ENCODE results near the gene RIPK1.
"Not testable (repeated sequence)": the region's sequence is repeated elsewhere in the genome, so short reads cannot be mapped to it uniquely, and the experiment has no call there.

The RIPK1 gene

DNA sequence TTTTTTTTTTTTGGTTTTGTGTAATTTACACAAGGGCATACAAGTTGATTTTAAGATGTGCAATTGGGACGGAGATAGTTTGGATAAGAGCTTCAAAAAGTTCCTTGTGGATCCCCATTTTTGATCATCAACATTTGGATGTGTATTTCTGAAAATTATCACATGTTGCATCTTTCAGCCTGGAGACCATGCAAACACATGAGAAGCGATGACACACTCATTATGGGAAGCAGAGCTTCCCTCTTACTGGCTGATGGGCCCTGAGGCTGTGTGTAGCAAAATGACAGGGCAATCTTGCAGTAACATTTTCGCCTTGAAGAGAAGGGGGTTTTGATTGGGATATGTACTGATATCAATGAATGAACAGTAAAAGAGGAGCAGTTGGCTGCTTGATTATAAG, 22.0 kb upstream of the RIPK1 start:
- no peak for DNase-seq

GRCh38 chr6:3048009-3048408, 20.3 kb upstream of the RIPK1 start:
- not testable (repeated sequence) for DNase-seq

DNA sequence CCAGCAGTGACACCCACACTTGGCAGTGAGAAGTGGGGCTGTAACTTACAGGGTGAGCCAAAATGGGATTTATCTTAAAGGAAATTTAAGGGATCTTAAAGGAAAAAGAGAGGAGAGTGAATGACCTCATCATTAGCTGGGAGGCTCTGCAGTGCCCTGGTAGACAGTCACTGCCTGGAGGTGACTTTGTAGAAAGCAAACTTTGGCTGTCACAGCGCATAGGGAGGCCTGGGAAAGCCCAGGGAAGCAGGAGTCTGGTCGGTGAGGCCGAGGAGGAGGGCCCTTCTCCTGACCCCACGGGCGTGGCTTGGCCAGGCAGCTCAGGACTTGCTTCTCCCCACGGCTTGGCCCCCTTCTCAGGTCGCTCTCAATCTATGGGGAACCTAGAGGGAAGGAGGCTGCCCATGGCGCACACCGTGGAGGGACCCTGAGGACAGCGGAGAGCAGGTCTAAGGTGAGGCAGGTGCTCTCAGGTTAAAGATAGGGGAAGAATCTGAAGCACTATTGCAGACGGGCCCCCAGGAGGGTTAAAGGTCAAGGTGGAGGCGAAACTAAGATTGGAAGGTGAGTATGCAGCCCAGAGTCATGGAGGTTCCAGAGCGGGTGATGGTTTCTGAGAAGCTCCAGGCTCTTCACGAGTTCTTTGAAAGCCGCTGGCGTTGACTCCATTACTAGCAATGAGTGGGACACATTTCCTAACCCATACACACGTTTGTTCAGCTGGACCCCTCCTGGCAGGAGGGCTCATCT, 15.6 kb upstream of the RIPK1 start:
- DNase-seq: no peak

DNA sequence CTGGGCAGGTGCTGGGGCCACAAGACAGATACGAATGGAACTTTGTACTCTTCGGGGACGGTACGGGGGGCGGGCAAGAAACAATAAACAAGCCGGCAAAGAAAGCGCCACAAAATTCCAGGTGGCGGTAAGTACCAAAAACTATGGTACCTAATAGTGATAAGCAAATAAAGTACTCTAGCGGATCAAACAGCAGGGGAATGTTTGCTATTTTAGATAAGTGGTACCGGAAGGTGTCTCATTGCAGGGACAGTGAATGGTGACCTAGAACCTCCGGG, 15.1 kb upstream of the RIPK1 start:
- DNase-seq: no peak

DNA sequence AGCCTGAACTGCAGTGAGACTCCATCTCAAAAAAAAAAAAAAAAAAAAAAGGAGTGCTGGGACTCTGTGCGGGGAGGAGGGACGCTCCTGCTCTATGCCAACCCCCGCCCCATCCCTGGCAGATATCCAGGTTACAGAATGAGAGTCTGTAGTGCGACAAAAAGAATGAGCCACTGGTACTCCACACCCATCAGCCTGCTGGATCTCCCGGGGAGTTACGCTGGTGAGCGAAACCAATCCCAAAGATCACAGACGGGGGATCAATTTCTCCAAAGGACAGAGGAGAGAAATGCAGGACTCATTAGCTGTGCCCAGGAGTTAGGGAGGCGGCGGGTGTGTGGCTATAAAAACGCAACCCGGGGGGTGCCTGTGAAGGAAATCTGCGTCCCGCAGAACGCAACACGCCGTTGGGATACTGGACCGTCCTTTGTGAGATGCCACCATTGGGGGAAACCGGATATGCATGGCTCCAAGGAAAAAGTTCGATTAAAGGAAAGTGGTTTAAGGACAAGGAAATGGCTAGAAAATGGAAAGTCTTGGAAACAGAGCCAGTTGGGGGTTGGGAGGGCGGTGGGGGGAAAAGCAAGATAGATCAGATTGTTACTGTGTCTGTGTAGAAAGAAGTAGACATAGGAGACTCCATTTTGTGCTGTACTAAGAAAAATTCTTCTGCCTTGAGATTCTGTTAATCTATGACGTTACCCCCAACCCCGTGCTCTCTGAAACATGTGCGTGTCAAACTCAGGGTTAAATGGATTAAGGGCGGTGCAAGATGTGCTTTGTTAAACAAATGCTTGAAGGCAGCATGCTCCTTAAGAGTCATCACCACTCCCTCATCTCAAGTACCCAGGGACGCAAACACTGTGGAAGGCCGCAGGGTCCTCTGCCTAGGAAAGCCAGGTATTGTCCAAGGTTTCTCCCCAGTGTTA, 13.8 kb upstream of the RIPK1 start:
- not testable (repeated sequence) for DNase-seq

- DNase-seq: not testable (repeated sequence)
These were observed 13.2 kb upstream of the RIPK1 start for GRCh38 chr6:3055158-3055499.

- no peak for DNase-seq
These were observed 11.1 kb upstream of the RIPK1 start for GRCh38 chr6:3057063-3057770.

GRCh38 chr6:3058957-3059356, 9.3 kb upstream of the RIPK1 start:
- DNase-seq: no peak

DNA sequence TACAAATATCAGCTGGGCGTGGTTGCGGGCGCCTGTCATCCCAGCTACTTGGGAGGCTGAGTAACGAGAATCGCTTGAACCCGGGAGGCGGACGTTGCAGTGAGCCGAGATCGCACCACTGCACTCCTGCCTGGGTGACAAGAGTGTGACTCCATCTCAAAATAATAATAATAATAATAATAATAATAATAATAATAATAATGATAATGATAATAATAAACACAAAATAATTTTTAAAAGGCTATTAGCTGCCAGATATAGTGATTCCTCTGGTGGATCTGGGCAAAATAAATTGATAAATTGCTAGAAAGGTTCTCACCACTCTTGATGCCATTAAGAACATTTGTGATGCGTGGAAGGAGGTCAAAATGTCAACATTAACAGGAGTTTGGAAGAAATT, 8.2 kb upstream of the RIPK1 start:
- not testable (repeated sequence) for DNase-seq

DNA sequence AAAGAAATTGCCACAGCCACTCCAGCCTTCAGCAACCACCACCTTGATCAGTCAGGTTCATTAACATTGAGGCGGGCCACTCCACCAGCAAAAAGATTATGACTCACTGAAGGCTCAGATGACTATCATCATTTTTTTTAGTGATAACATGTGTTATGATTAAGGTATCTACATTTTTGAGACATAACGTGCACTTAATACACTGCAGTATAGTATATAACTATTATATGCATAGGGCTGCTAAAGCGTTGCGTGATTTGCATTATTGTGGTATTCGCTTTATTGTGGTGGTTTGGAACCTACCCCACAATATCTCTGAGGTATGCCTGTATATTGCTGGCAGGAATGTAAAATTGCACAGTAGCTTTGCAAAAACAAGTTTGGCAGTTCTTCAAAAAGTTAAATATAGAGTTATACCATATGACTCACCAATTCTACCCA, 6.8 kb upstream of the RIPK1 start:
- no peak for DNase-seq

GRCh38 chr6:3063340-3063732, 5.0 kb upstream of the RIPK1 start:
- peak in 1 of 2 donors; percentile 20 for DNase-seq

- DNase-seq: peak; percentile 96 to 97
These were observed 4.3 kb upstream of the RIPK1 start for GRCh38 chr6:3063733-3064700.

DNA sequence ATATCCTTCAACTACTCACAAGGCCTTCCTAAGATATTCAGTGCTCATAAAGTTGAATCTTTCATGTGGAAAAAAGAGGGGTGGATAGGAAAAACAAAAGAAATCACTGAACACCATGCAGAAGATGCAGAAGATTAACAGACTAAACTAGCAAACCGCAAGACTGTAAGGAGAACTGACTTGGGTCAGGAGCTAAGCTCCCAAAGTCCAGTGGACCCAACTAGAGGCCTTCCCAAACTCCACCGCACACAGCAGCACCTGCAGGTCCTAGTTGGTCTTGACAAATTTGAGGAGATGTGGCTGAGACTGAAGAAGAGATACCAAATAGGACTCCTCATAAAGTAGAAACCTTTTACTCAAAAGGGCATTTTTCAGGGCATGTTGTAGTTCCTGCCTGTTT, 3.3 kb downstream of the RIPK1 start:
- DNase-seq: no peak

DNA sequence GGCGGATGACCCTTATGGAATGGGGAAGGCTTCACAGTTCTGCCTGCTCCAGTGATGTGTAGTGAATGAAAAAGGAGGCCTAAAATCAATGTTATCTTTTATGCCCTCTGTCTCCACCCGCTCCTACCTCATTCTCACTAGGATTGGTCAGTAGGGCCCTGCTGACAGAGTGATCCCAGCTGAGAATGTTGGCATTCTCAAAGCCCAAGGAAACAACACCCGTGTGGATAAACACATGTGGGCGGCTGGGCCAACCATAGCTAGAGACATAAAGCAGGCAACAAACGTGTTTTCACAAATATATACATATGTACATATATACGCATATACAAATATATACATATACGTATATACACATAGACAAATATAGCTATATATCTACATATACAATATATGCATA, 4.5 kb downstream of the RIPK1 start:
- DNase-seq: no peak

DNA sequence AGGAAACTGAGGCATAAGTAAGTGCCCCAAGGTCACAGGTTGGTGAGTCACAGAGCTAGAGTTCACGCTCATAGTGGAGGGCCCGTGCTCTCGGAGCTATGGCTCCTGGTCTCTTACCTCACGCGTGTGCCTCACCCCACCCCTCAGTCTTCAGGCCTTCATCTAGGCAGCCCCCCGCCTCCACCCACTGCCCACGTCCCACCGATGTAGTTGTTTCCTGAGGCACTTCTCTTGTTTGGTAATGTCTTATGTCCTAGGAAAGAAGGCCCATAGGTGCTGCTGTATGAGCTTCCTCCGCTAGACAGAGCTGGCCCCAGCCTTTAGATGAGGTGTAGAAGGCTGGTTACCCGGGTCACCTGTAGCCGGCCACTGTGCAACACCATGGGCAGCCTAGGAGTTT, 5.1 kb downstream of the RIPK1 start:
- DNase-seq: no peak

DNA sequence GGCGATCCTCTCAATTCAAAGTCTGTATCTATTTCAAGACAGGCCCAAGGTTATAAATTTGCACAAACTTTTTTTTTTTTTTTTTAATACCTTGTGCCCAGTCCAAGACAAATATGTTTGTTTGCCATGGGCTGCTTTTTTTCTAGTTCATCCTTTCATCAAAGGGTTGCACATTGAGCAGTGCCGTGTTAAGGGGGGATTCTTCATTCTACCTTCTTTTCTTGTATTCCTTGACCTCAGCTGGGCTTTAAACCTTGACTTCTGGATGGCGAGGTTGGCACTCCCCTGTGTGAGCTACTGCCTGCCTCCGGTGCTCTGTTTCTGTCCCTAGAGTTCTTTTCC, 7.4 kb downstream of the RIPK1 start:
- DNase-seq: no peak

- no peak for DNase-seq
These were observed 8.0 kb downstream of the RIPK1 start for GRCh38 chr6:3076320-3076719.

GRCh38 chr6:3077430-3077829, 9.1 kb downstream of the RIPK1 start:
- no peak for DNase-seq

- DNase-seq: not testable (repeated sequence)
These were observed 10.7 kb downstream of the RIPK1 start for GRCh38 chr6:3078952-3079351.

DNA sequence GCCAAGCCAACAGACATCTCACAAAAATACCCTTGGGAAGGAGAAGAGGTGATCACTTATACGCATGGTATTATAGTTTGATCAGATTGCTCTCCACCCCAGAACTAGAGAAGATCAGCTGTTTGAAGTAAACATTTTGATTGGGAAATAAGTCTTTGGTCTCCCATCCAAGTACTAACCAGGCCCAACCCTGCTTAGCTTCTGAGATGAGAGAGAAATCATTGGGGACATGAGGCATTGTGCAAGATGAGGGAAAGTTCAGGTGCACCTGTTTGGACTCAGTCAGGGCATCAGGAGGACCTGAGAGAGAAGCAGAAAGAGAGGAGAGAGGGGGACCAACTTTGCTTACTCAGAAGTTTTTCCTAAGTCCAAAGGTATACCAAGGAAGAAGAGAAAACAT, 11.4 kb downstream of the RIPK1 start:
- DNase-seq: no peak

GRCh38 chr6:3081960-3082359, 13.7 kb downstream of the RIPK1 start:
- no peak for DNase-seq

GRCh38 chr6:3085074-3085473, 16.8 kb downstream of the RIPK1 start:
- no peak for DNase-seq

Data from CD4-positive, alpha-beta T cell treated with Interferon alpha-2 for 1 hour (primary cell).